Testis (tissue), 3 donors: Measurements from ENCODE around the gene RHBG. TPM values are rescaled to one million over a fixed set of nuclear protein-coding genes. Genes with fewer than 3 reads are reported as not detected.

ENCODE experiments used
- DNase-seq: peaks from one replicate; pipeline ENCODE4 v3.0.0-alpha.2; 2019
- H3K27ac ChIP-seq, 2 donors: fragments of 200-600 bp; sonication (generic); one replicate each; pipeline ENCODE4 v1.5.1; 2019
- H3K27me3 ChIP-seq: fragments of 200-600 bp; sonication (generic); one replicate; pipeline ENCODE4 v1.5.1; 2019
- H3K36me3 ChIP-seq: fragments of 200-600 bp; sonication (generic); one replicate; pipeline ENCODE4 v1.5.1; 2017; ENCODE audit warnings: low read depth; ENCODE audit errors: missing control alignments
- H3K4me1 ChIP-seq: fragments of 200-600 bp; sonication (generic); one replicate; pipeline ENCODE4 v1.5.1; 2019
- H3K4me3 ChIP-seq, 2 donors: fragments of 200-600 bp; sonication (generic); one replicate each; pipeline ENCODE4 v1.5.1; 2017 to 2019
- H3K9me3 ChIP-seq: fragments of 200-600 bp; sonication (generic); one replicate; pipeline ENCODE4 v1.5.1; 2017
- CTCF ChIP-seq, 3 experiments: fragments of 450-650 bp in 2 of 3; fragments of 200-600 bp in 1 of 3; sonication (generic) in 1 of 3; IDR thresholded peaks; one replicate each; pipeline ENCODE4 v1.5.1; 2016 to 2019; ENCODE audit warnings: antibody characterized with exemption in 3 of 3, mild to moderate bottlenecking in 2 of 3, moderate library complexity in 1 of 3
- POLR2A ChIP-seq: fragments of 450-650 bp; IDR thresholded peaks from one replicate; pipeline ENCODE4 v1.6.1; 2017; ENCODE audit warnings: antibody characterized with exemption, mild to moderate bottlenecking, moderate library complexity
- WGBS, 2 donors: methylation state at CpG; one replicate each; pipeline ENCODE4 v1.1.5; 2018; 5-methylcytosine and 5-hydroxymethylcytosine counted together
- intact Hi-C: fragments of 100-400 bp; cut with DNase I; formaldehyde crosslinking; loops from one replicate; pipeline ENCODE4 v1.15.1; 2023; ENCODE audit warnings: low total_unique reads
- polyA plus RNA-seq: library from polyadenylated mRNA; stranded (reverse); fragments of 350-450 nt; fragmentation: Illumina TruSeq; extraction: RNeasy Lipid Tissue Mini Kit (QIAGEN cat#74804); gene quantifications from one replicate; pipeline ENCODE4 v1.2.3, GENCODE V29; 2014; ENCODE audit warnings: low read depth, low replicate concordance; ENCODE audit not compliant: insufficient read depth
- total RNA-seq, 2 donors: library from RNA; depleted of rRNA; stranded (reverse); fragments of >200 nt; gene quantifications; one replicate each; pipeline ENCODE4 v1.2.3, GENCODE V29; 2016

RHBG gene
- total and polyA plus RNA-seq, 3 donors from 2014 or later: 2.0 to 3.3 (median 2.0) TPM

GRCh38 chr1:156376958-156377919 lies 8.2 kb downstream of the RHBG start:
- TF ChIP-seq CTCF (IDR thresholded peaks at IDR 0.05): no peak
- TF ChIP-seq POLR2A: no peak
- Histone ChIP-seq H3K9me3 (no peaks in the 10 kb centered on the region), H3K27me3 (no peaks in the 10 kb centered on the region), H3K27ac (no peak overlapping the region), H3K36me3 (no peaks in the 10 kb centered on the region), H3K4me3 (no peak overlapping the region), H3K4me1 (peaks cover 8% of the 10 kb centered on the region)
- DNase-seq: no peak
- intact Hi-C loops: no loop called here
- WGBS, 2 donors: 87% methylated on average over 19 to 20 of the region's 20 CpGs

- intact Hi-C loops: no loop called here
- peaks cover 7% of the 10 kb centered on the region for H3K4me1 ChIP-seq
- H3K27me3 ChIP-seq: no peaks in the 10 kb centered on the region
- TF ChIP-seq CTCF (IDR thresholded peaks at IDR 0.05): no peak
- TF ChIP-seq POLR2A: no peak
- H3K36me3 ChIP-seq: no peaks in the 10 kb centered on the region
- DNase-seq: no peak
- WGBS, 2 donors: 75 to 85% methylated on average over 6 of the region's 6 CpGs
- H3K4me3 ChIP-seq: no peak overlapping the region
- H3K9me3 ChIP-seq: no peaks in the 10 kb centered on the region
- no peak overlapping the region for H3K27ac ChIP-seq
Observed at GRCh38 chr1:156378557-156378956, 9.5 kb downstream of the RHBG start.

- 61% methylated on average over 3 of the region's 3 CpGs for WGBS, 2 donors
- intact Hi-C loops: no loop called here
- no peaks in the 10 kb centered on the region for H3K36me3 ChIP-seq
- no peak overlapping the region for H3K4me3 ChIP-seq
- DNase-seq: no peak
- no peaks in the 10 kb centered on the region for H3K9me3 ChIP-seq
- H3K27ac ChIP-seq: no peak overlapping the region
- no peaks in the 10 kb centered on the region for H3K27me3 ChIP-seq
- TF ChIP-seq CTCF (IDR thresholded peaks at IDR 0.05): no peak
- TF ChIP-seq POLR2A: no peak
- no peaks in the 10 kb centered on the region for H3K4me1 ChIP-seq
Observed at GRCh38 chr1:156379420-156380165, 10.6 kb downstream of the RHBG start.

- H3K9me3 ChIP-seq: no peaks in the 10 kb centered on the region
- no peaks in the 10 kb centered on the region for H3K4me1 ChIP-seq
- WGBS, 2 donors: 77 to 89% methylated on average over 6 to 7 of the region's 7 CpGs
- DNase-seq: no peak
- H3K27ac ChIP-seq: no peak overlapping the region
- intact Hi-C loops: no loop called here
- H3K27me3 ChIP-seq: no peaks in the 10 kb centered on the region
- TF ChIP-seq POLR2A: no peak
- TF ChIP-seq CTCF (IDR thresholded peaks at IDR 0.05): no peak
- H3K4me3 ChIP-seq: no peak overlapping the region
- no peaks in the 10 kb centered on the region for H3K36me3 ChIP-seq
Observed at GRCh38 chr1:156382561-156382960, 13.6 kb downstream of the RHBG start.
